Neural progenitor cell (in vitro differentiated cells): ENCODE measurements around the gene PJVK.

ENCODE experiments used
- EZH2 ChIP-seq: fragments of 200-600 bp; sonication (generic); IDR thresholded peaks from 2 replicates; pipeline ENCODE4 v1.6.1; 2017; ENCODE audit warnings: antibody characterized with exemption, mild to moderate bottlenecking, moderate library complexity
- TF ChIP-seq, protein P1 (sequence below): fragments of 200-600 bp; sonication (generic); IDR thresholded peaks from 2 replicates; pipeline ENCODE4 v1.5.1; 2017; ENCODE audit warnings: antibody characterized with exemption, mild to moderate bottlenecking

DNA sequence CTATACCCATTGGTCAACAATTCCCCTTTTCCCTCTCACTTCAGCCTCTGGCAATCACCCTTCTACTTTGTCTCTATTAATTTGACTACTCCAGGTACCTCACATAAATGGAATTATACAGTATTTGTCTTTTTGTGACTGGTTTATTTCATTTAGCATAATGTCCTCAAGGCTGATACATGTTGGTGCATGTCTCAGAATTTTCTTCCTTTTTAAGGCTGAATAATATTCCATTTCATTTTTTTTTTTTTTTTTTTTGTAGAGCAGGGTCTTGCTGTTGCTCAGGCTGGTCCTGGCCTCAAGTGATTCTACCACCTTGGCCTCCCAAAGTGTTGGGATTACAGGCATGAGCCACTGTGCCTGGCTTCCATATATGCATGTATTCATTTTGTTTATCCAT, 25.3 kb downstream of the PJVK start:
- TF ChIP-seq EZH2: no peak
- TF ChIP-seq, protein P1, sequence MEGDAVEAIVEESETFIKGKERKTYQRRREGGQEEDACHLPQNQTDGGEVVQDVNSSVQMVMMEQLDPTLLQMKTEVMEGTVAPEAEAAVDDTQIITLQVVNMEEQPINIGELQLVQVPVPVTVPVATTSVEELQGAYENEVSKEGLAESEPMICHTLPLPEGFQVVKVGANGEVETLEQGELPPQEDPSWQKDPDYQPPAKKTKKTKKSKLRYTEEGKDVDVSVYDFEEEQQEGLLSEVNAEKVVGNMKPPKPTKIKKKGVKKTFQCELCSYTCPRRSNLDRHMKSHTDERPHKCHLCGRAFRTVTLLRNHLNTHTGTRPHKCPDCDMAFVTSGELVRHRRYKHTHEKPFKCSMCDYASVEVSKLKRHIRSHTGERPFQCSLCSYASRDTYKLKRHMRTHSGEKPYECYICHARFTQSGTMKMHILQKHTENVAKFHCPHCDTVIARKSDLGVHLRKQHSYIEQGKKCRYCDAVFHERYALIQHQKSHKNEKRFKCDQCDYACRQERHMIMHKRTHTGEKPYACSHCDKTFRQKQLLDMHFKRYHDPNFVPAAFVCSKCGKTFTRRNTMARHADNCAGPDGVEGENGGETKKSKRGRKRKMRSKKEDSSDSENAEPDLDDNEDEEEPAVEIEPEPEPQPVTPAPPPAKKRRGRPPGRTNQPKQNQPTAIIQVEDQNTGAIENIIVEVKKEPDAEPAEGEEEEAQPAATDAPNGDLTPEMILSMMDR: no peak
